ENCODE data around the gene LRTM2. TPM values are rescaled to one million over a fixed set of nuclear protein-coding genes. Genes with fewer than 3 reads are reported as not detected.

LRTM2 gene
- total RNA-seq, 2 donors from 2014 or later = not detected

DNA sequence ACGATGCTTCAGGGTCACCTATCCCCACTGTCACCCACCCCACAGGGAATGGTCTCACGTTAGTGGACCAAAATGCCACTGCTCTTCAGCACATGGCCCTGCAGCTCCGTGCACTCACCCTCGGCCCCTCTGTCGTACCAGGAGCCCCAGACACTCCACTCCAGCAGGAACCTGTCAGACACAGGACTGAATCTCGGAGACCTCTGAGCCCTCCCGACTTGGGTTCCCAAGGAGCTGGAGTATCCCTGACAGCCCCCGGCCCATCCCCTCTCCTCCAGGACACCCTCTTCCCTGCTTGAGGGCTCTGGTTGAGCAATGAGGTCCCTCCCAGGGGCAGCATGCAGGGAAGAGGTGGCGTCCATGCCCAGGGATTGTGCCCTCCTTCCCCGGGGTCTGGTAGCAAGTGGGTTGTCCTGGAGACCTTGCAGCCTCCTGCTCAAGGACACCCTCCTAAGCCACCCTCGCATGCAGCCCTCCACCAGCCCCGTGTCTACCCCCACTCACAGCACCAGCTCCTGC lies 20.4 kb upstream of the LRTM2 start:
- no peak for DNase-seq (ENCODE audit: low spot score)
- Histone ChIP-seq H3K27me3 (replicated peaks; ENCODE audit: insufficient read depth) (no peaks in the 10 kb centered on the region), H3K9me3 (no peaks in the 10 kb centered on the region), H3K27ac (no peak overlapping the region), H3K4me1 (replicated peaks) (peaks cover 5% of the 10 kb centered on the region), H3K36me3 (no peaks in the 10 kb centered on the region), H3K4me3 (no peak overlapping the region)
- intact Hi-C loops (cut with DNase I) = loop anchor here (5.0 kb wide), 3 partner anchors 252 to 782 kb away; partner anchors contain the start of gene CACNA1C
- TF ChIP-seq, protein P1, sequence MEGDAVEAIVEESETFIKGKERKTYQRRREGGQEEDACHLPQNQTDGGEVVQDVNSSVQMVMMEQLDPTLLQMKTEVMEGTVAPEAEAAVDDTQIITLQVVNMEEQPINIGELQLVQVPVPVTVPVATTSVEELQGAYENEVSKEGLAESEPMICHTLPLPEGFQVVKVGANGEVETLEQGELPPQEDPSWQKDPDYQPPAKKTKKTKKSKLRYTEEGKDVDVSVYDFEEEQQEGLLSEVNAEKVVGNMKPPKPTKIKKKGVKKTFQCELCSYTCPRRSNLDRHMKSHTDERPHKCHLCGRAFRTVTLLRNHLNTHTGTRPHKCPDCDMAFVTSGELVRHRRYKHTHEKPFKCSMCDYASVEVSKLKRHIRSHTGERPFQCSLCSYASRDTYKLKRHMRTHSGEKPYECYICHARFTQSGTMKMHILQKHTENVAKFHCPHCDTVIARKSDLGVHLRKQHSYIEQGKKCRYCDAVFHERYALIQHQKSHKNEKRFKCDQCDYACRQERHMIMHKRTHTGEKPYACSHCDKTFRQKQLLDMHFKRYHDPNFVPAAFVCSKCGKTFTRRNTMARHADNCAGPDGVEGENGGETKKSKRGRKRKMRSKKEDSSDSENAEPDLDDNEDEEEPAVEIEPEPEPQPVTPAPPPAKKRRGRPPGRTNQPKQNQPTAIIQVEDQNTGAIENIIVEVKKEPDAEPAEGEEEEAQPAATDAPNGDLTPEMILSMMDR (IDR thresholded peaks at IDR 0.05) = no peak
- TF ChIP-seq POLR2AphosphoS5 (IDR thresholded peaks at IDR 0.05) (no peak), POLR2A (IDR thresholded peaks at IDR 0.05) (no peak)
- 80% methylated on average over 12 of the region's 12 CpGs for whole genome bisulfite sequencing

DNA sequence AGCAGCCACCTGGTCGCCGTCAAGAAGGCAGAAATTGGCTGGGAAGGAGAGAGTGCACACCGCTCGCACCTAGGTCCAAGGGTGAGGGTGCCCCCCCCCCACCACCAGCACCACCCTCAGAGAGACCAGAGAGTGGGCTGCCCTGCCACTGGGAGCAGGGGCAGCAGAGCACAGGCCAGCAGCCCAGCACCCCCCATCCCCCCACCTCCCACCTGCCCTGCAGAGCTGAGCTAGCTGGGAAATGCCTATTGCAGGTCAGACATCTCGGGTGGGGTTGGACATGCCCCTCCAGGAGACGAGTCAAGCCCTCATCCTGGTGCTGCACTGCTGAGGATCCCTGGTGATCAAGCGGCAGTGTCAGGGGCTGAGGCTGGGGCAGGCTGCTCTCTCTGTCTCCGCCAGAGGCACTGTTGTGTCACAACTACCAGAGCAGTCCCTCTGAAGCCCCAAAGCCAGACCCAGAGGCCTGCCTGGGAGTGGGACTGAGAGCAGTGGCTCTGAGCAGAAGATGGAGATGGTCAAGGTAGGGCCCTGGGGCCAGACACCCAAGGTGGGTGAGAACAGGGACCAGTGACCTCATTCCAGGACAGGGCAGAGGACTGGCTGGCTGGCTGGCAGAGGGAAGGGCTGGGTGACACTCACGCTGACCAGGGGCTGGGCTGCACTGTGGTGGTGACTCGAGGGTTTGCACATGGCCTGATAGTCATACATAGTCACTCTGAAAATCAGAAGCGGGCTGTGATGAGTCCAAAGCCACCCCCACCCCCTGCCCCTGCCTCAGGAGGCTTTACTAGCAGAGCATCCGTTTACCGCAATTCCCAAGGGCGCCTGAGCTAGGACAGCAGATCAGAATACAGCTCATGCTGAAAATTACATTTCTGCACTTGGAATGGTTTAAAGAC lies 19.7 kb upstream of the LRTM2 start:
- H3K27me3 ChIP-seq (replicated peaks; ENCODE audit: insufficient read depth) = no peaks in the 10 kb centered on the region
- intact Hi-C loops (cut with DNase I) = no loop called here
- no peak overlapping the region for H3K27ac ChIP-seq
- no peaks in the 10 kb centered on the region for H3K36me3 ChIP-seq
- peaks cover 5% of the 10 kb centered on the region for H3K4me1 ChIP-seq (replicated peaks)
- H3K4me3 ChIP-seq = no peak overlapping the region
- WGBS = 79% methylated on average over 13 of the region's 14 CpGs
- TF ChIP-seq POLR2A (IDR thresholded peaks at IDR 0.05) = no peak
- TF ChIP-seq, protein P1 (IDR thresholded peaks at IDR 0.05) = peak in 1 of 4 experiments; percentile 51
- no peaks in the 10 kb centered on the region for H3K9me3 ChIP-seq
- no peak for DNase-seq (ENCODE audit: low spot score)

DNA sequence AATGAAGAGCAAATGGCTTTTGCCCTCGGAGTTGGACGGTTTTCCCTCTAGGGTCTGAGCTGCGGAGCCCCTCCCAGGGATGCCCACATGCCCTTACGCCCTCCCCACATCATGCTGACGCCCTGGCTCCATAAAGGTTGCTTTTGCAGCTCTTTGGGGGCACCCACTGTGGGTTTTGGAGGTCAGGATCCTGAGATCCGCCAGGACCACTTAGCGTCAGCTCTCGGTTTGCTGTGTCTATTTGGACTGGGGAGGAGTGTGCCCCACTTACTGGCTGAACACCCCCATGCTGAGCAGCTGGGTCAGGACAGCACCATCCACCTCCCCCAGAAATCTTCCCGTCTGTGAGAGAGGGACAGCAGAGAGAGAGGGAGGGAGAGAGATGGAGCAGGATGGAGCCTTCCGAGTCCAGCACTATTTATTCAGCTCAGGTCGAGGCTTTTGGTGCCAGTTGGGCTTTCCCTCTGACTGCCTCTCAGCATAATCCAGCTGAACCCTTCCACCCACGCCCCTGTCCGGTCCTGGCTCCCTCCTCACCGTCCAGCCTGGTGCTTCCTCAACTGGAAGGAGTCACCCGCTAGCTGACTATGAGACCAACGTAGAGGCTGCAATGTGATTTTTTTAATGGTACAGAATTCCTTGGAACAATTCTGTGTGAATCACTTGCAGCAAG lies 18.9 kb upstream of the LRTM2 start:
- intact Hi-C loops (cut with DNase I) = no loop called here
- WGBS = 59% methylated on average over 16 of the region's 16 CpGs
- no peak for DNase-seq (ENCODE audit: low spot score)
- TF ChIP-seq, protein P1 (IDR thresholded peaks at IDR 0.05) = no peak
- TF ChIP-seq POLR2AphosphoS5 (IDR thresholded peaks at IDR 0.05) = no peak
- TF ChIP-seq POLR2A (IDR thresholded peaks at IDR 0.05) = no peak
- Histone ChIP-seq H3K4me3 (no peak overlapping the region), H3K36me3 (no peaks in the 10 kb centered on the region), H3K9me3 (no peaks in the 10 kb centered on the region), H3K27ac (no peak overlapping the region), H3K27me3 (replicated peaks; ENCODE audit: insufficient read depth) (no peaks in the 10 kb centered on the region), H3K4me1 (replicated peaks) (peaks cover 4% of the 10 kb centered on the region)

DNA sequence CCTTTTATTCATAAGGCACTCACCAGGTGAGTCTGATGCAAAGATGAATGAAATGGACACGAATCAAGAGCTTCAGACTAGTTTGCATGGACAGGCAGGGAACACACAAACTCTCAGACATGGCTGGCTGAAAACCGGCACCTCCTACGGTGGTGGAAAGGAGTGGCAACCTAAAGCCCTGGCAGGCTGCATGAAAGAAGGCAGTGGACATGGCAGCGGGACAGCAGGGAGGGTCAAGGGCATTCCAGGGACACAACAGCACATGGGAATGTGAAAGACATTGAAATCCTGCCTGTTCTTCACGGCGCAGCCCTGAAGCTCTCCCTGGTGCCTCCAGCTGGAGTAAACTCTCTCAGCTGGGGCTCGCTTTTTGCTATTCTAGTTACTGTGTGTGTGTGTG lies 16.6 kb upstream of the LRTM2 start:
- TF ChIP-seq POLR2AphosphoS5 (IDR thresholded peaks at IDR 0.05) = no peak
- TF ChIP-seq POLR2A (IDR thresholded peaks at IDR 0.05) = no peak
- TF ChIP-seq, protein P1 (IDR thresholded peaks at IDR 0.05) = no peak
- DNase-seq (ENCODE audit: low spot score) = no peak
- H3K36me3 ChIP-seq = no peaks in the 10 kb centered on the region
- intact Hi-C loops (cut with DNase I) = no loop called here
- H3K27ac ChIP-seq = no peak overlapping the region
- H3K27me3 ChIP-seq (replicated peaks; ENCODE audit: insufficient read depth) = no peaks in the 10 kb centered on the region
- WGBS = 86% methylated on average over 7 of the region's 7 CpGs
- H3K9me3 ChIP-seq = no peaks in the 10 kb centered on the region
- H3K4me1 ChIP-seq (replicated peaks) = no peaks in the 10 kb centered on the region
- no peak overlapping the region for H3K4me3 ChIP-seq
